WTC11 (cell line): ENCODE data around the gene MTX2. TPM values are rescaled to one million over a fixed set of nuclear protein-coding genes. Genes with fewer than 3 reads are reported as not detected.

ENCODE experiments used
- ATAC-seq: fragments of 200-7000 bp; cut with Tn5 transposase; 2 replicates; pipeline ENCODE4 v1.10.0; 2021; ENCODE audit warnings: mild to moderate bottlenecking, moderate library complexity
- CTCF ChIA-PET: fragments of 300-600 bp; sonication (Branson Sonifier 250); formaldehyde crosslinking; loops from one replicate; lab custom pipeline; 2021; ENCODE audit warnings: antibody characterized with exemption; lab: Charles Lee
- POLR2A ChIA-PET: fragments of 350-600 bp; sonication (Branson Sonifier 250); formaldehyde crosslinking; loops from one replicate; lab custom pipeline; 2021; ENCODE audit warnings: antibody characterized with exemption; lab: Charles Lee
- DNase-seq: peaks from one replicate; pipeline ENCODE4 v3.0.0; 2021; ENCODE audit warnings: low spot score
- H3K27ac Mint-ChIP-seq: 2 replicates; pipeline ENCODE4 v1.8.0; 2021; ENCODE audit warnings: mixed read lengths
- H3K27me3 Mint-ChIP-seq: 2 replicates; pipeline ENCODE4 v1.8.0; 2021; ENCODE audit warnings: low read depth, mild to moderate bottlenecking, moderate library complexity, mixed read lengths
- H3K36me3 Mint-ChIP-seq: 2 replicates; pipeline ENCODE4 v1.8.0; 2021; ENCODE audit warnings: mixed read lengths
- H3K4me1 Mint-ChIP-seq: 2 replicates; pipeline ENCODE4 v1.8.0; 2022; ENCODE audit warnings: mixed read lengths
- H3K4me3 Mint-ChIP-seq: 2 replicates; pipeline ENCODE4 v1.8.0; 2021; ENCODE audit warnings: mild to moderate bottlenecking, moderate library complexity, mixed read lengths
- H3K9me3 Mint-ChIP-seq: 2 replicates; pipeline ENCODE4 v1.8.0; 2021; ENCODE audit warnings: mixed read lengths
- ARID4B ChIP-seq: sonication (generic); formaldehyde crosslinking; IDR thresholded peaks from 2 replicates; pipeline ENCODE4 v1.8.0; 2023; ENCODE audit warnings: missing genetic modification reagents, mild to moderate bottlenecking, borderline replicate concordance
- CREB1 ChIP-seq: sonication (generic); formaldehyde crosslinking; IDR thresholded peaks from 2 replicates; pipeline ENCODE4 v1.8.0; 2023; ENCODE audit warnings: mild to moderate bottlenecking, missing genetic modification reagents
- ESRRA ChIP-seq: sonication (generic); formaldehyde crosslinking; IDR thresholded peaks from 2 replicates; pipeline ENCODE4 v1.8.1; 2022; ENCODE audit warnings: mild to moderate bottlenecking, missing genetic modification reagents, borderline replicate concordance
- IRF1 ChIP-seq: sonication (generic); formaldehyde crosslinking; IDR thresholded peaks from 2 replicates; pipeline ENCODE4 v1.8.0; 2023; ENCODE audit warnings: missing genetic modification reagents
- MAX ChIP-seq: sonication (generic); formaldehyde crosslinking; IDR thresholded peaks from 2 replicates; pipeline ENCODE4 v1.8.0; 2022; ENCODE audit warnings: mild to moderate bottlenecking, missing genetic modification reagents
- NFATC4 ChIP-seq: fragments of 250-450 bp; sonication (Bioruptor Pico); IDR thresholded peaks from 2 replicates; pipeline ENCODE4 v1.9.0; 2021; ENCODE audit warnings: mild to moderate bottlenecking
- NFYB ChIP-seq: sonication (generic); formaldehyde crosslinking; conservative IDR thresholded peaks from 2 replicates; pipeline ENCODE4 v1.8.0; 2022; ENCODE audit warnings: low read depth, missing genetic modification reagents
- PRDM15 ChIP-seq: sonication (generic); formaldehyde crosslinking; IDR thresholded peaks from 2 replicates; pipeline ENCODE4 v1.8.0; 2022; ENCODE audit warnings: missing genetic modification reagents
- PRRX2 ChIP-seq: fragments of 250-450 bp; sonication (Bioruptor Pico); IDR thresholded peaks from 2 replicates; pipeline ENCODE4 v1.8.0; 2021; ENCODE audit warnings: mild to moderate bottlenecking
- TP53 ChIP-seq: sonication (generic); formaldehyde crosslinking; IDR thresholded peaks from 2 replicates; pipeline ENCODE4 v1.8.1; 2023; ENCODE audit warnings: mild to moderate bottlenecking, missing genetic modification reagents
- ZNF317 ChIP-seq: sonication (generic); formaldehyde crosslinking; IDR thresholded peaks from 2 replicates; pipeline ENCODE4 v1.8.1; 2023; ENCODE audit warnings: low read depth, mild to moderate bottlenecking, moderate library complexity, missing genetic modification reagents, borderline replicate concordance
- ZNF423 ChIP-seq: fragments of 250-450 bp; sonication (Bioruptor Pico); IDR thresholded peaks from 2 replicates; pipeline ENCODE4 v2.1.2; 2022; ENCODE audit warnings: mild to moderate bottlenecking, moderate library complexity
- total RNA-seq: library from RNA; stranded (reverse); gene quantifications from 3 replicates; pipeline ENCODE4 v1.2.3, GENCODE V29; 2021
- TF ChIP-seq, protein P1 (sequence below): sonication (generic); formaldehyde crosslinking; IDR thresholded peaks from 2 replicates; pipeline ENCODE4 v1.8.1; 2023; ENCODE audit warnings: mild to moderate bottlenecking, moderate library complexity, missing genetic modification reagents
- TF ChIP-seq, protein P2 (sequence below): sonication (generic); formaldehyde crosslinking; IDR thresholded peaks from 2 replicates; pipeline ENCODE4 v1.8.1; 2023; ENCODE audit warnings: mild to moderate bottlenecking, missing genetic modification reagents
- TF ChIP-seq, protein P3 (sequence below): fragments of 250-450 bp; sonication (Bioruptor Pico); IDR thresholded peaks from 2 replicates; pipeline ENCODE4 v1.9.0; 2021; ENCODE audit warnings: moderate library complexity, mild to moderate bottlenecking, inconsistent platforms, borderline replicate concordance
- TF ChIP-seq, protein P4 (sequence below): sonication (generic); formaldehyde crosslinking; conservative IDR thresholded peaks from 2 replicates; pipeline ENCODE4 v1.8.1; 2023; ENCODE audit warnings: mild to moderate bottlenecking, low read depth, missing genetic modification reagents, moderate library complexity
- TF ChIP-seq, protein P5 (sequence below): fragments of 250-450 bp; sonication (Bioruptor Pico); IDR thresholded peaks from 2 replicates; pipeline ENCODE4 v1.8.0; 2021; ENCODE audit warnings: mild to moderate bottlenecking

The MTX2 gene
- total RNA-seq, 1 experiment from 2014 or later = 33.6 TPM

GRCh38 chr2:176334729-176335128 is 65.5 kb downstream of the MTX2 start (continued):
- TF ChIP-seq ARID4B (CRISPR knock-in tag) = no peak
- no peak for TF ChIP-seq NFYB (CRISPR knock-in tag)
- TF ChIP-seq, protein P1, sequence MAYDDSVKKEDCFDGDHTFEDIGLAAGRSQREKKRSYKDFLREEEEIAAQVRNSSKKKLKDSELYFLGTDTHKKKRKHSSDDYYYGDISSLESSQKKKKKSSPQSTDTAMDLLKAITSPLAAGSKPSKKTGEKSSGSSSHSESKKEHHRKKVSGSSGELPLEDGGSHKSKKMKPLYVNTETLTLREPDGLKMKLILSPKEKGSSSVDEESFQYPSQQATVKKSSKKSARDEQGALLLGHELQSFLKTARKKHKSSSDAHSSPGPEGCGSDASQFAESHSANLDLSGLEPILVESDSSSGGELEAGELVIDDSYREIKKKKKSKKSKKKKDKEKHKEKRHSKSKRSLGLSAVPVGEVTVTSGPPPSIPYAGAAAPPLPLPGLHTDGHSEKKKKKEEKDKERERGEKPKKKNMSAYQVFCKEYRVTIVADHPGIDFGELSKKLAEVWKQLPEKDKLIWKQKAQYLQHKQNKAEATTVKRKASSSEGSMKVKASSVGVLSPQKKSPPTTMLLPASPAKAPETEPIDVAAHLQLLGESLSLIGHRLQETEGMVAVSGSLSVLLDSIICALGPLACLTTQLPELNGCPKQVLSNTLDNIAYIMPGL = no peak
- no peak for TF ChIP-seq PRRX2 (CRISPR knock-in tag)
- no peak for TF ChIP-seq ZNF317 (CRISPR knock-in tag)
- TF ChIP-seq ESRRA (CRISPR knock-in tag) = no peak
- TF ChIP-seq IRF1 = no peak
- no peak for TF ChIP-seq NFATC4
- TF ChIP-seq, protein P2, sequence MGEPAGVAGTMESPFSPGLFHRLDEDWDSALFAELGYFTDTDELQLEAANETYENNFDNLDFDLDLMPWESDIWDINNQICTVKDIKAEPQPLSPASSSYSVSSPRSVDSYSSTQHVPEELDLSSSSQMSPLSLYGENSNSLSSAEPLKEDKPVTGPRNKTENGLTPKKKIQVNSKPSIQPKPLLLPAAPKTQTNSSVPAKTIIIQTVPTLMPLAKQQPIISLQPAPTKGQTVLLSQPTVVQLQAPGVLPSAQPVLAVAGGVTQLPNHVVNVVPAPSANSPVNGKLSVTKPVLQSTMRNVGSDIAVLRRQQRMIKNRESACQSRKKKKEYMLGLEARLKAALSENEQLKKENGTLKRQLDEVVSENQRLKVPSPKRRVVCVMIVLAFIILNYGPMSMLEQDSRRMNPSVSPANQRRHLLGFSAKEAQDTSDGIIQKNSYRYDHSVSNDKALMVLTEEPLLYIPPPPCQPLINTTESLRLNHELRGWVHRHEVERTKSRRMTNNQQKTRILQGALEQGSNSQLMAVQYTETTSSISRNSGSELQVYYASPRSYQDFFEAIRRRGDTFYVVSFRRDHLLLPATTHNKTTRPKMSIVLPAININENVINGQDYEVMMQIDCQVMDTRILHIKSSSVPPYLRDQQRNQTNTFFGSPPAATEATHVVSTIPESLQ (CRISPR knock-in tag) = no peak
- TF ChIP-seq CREB1 (CRISPR knock-in tag) = no peak

- Mint-ChIP-seq H3K4me1 (no peaks in the 10 kb centered on the region), H3K4me3 (no peak overlapping the region), H3K27me3 (no peaks in the 10 kb centered on the region), H3K27ac (no peak overlapping the region), H3K9me3 (peaks cover 15% of the 10 kb centered on the region), H3K36me3 (peaks cover 28% of the 10 kb centered on the region)
- DNase-seq (no peak), ATAC-seq (no peak)
- POLR2A ChIA-PET = no interaction called here
- CTCF ChIA-PET = no interaction called here
- TF ChIP-seq, protein P3, sequence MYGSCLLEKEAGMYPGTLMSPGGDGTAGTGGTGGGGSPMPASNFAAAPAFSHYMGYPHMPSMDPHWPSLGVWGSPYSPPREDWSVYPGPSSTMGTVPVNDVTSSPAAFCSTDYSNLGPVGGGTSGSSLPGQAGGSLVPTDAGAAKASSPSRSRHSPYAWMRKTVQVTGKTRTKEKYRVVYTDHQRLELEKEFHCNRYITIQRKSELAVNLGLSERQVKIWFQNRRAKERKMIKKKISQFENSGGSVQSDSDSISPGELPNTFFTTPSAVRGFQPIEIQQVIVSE (CRISPR knock-in tag) = no peak
- no peak for TF ChIP-seq MAX (CRISPR knock-in tag)
- TF ChIP-seq NFYB (CRISPR knock-in tag) = no peak
- no peak for TF ChIP-seq TP53 (CRISPR knock-in tag)
- no peak for TF ChIP-seq ZNF423 (CRISPR knock-in tag)
- TF ChIP-seq, protein P4, sequence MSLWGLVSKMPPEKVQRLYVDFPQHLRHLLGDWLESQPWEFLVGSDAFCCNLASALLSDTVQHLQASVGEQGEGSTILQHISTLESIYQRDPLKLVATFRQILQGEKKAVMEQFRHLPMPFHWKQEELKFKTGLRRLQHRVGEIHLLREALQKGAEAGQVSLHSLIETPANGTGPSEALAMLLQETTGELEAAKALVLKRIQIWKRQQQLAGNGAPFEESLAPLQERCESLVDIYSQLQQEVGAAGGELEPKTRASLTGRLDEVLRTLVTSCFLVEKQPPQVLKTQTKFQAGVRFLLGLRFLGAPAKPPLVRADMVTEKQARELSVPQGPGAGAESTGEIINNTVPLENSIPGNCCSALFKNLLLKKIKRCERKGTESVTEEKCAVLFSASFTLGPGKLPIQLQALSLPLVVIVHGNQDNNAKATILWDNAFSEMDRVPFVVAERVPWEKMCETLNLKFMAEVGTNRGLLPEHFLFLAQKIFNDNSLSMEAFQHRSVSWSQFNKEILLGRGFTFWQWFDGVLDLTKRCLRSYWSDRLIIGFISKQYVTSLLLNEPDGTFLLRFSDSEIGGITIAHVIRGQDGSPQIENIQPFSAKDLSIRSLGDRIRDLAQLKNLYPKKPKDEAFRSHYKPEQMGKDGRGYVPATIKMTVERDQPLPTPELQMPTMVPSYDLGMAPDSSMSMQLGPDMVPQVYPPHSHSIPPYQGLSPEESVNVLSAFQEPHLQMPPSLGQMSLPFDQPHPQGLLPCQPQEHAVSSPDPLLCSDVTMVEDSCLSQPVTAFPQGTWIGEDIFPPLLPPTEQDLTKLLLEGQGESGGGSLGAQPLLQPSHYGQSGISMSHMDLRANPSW = no peak
- TF ChIP-seq PRDM15 (CRISPR knock-in tag) = no peak
- TF ChIP-seq, protein P5, sequence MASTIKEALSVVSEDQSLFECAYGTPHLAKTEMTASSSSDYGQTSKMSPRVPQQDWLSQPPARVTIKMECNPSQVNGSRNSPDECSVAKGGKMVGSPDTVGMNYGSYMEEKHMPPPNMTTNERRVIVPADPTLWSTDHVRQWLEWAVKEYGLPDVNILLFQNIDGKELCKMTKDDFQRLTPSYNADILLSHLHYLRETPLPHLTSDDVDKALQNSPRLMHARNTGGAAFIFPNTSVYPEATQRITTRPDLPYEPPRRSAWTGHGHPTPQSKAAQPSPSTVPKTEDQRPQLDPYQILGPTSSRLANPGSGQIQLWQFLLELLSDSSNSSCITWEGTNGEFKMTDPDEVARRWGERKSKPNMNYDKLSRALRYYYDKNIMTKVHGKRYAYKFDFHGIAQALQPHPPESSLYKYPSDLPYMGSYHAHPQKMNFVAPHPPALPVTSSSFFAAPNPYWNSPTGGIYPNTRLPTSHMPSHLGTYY = no peak
Measured at GRCh38 chr2:176338395-176338794, 69.2 kb downstream of the MTX2 start.
